ENCODE data around the gene KCNA5. TPM values are rescaled to one million over a fixed set of nuclear protein-coding genes. Genes with fewer than 3 reads are reported as not detected.

The KCNA5 gene
- not detected in 5 replicates for total RNA-seq (2022; extraction: Qiagen RNA extraction; ENCODE audit: low read depth)

GRCh38 chr12:5043589-5044419 lies at the start of gene KCNA5:
KCNA5 (plus strand) TSS chr12:5043879; CDS start chr12:5044148, 269 bp downstream.

Other genes starting within 250 kb of the KCNA5 start
- gene KCNA1, start 134.0 kb upstream of the KCNA5 start, total RNA-seq (2022; extraction: Qiagen RNA extraction; ENCODE audit: low read depth), result not detected in 5 replicates